ENCODE data around the gene GNPNAT1. TPM values are rescaled to one million over a fixed set of nuclear protein-coding genes. Genes with fewer than 3 reads are reported as not detected.

Gene GNPNAT1
- 10 to 100 TPM; 30.4 to 31.4 TPM for total RNA-seq

DNA sequence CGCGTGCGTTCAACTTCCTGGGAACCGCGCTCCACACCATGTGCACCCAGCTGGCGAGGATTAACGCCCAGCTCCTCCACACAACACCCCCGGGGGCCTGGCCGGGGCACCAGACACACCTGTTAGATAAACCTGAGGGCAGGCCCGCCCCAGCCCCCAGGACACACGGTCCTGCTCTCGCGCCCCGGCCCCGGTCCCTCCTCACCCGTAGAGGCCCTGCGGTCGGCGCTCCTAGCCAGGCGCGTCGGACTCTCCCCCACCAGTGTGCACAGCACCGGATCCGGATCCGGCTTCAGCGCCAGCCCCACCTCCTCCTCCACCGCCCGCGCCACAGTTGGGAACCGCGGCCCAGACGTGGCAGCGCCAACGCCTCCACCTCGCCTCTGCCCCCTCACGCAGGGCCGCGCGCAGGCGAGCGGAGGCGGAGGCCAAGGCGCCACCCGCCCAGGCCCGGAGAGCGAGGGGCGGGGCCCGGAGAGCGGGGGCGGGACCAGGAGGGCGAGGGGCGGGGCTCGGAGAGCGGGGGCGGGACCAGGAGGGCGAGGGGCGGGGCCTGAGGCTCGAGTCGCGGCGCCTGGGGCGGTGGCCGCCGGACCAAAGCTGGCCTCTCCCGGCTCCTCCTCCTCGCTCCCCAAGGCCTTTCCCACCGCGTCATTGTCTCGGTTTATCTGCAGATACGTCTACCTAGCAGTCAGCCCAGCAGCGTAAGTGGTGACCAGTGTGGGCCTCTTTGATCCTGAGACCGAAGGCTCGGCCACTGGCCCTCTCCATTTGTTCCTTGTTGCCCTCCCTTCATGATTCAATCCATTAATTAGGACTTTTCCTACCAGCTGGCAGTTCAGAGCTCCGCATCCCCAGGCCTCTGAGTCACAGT, at the start of gene GNPNAT1:
TSS of gene GNPNAT1 (minus strand) at position 385 of the 874 bp plus-strand sequence. CDS start 6,957 bp downstream, outside the sequence.
- intact Hi-C loops (cut with micrococcal nuclease): loop anchor here (1.0 to 2.0 kb wide), 4 partner anchors 49 to 239 kb away; partner anchors contain the start of genes GPR137C, PSMC6, STYX and TXNDC16

DNA sequence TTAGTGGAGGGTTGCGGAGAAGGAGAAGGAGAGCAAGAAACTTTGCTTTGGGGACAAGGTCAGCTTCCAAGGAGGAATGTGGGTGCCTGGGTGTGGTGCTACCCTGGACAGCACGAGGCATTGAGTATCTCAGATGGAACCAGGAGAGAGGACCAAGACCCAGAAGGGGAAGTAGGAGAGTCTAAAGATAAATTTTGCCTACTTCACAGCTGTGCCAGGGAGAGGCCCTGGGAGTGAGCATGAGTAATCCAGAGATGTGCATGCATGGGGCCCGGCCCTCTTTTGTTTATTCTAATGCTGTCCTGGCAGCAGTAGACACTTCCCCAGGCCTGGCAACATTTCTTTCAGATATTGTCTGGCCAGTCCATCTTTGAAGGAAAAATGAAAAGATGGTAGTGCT, 49.5 kb upstream of the GNPNAT1 start:
- H3K36me3 Mint-ChIP-seq: no peaks in the 10 kb centered on the region
- intact Hi-C loops (cut with micrococcal nuclease): no loop called here
- H3K4me1 Mint-ChIP-seq (ENCODE audit: low read depth): no peaks in the 10 kb centered on the region
- CTCF ChIA-PET: interaction anchor here (1.1 kb wide), 1 partner anchor 120 kb away, joined by 3 read pairs; no protein-coding TSS in a partner anchor
- no peaks in the 10 kb centered on the region for H3K27me3 Mint-ChIP-seq
- no peak overlapping the region for H3K27ac Mint-ChIP-seq
- POLR2A ChIA-PET: no interaction called here
- H3K9me3 Mint-ChIP-seq: no peaks in the 10 kb centered on the region
- H3K4me3 Mint-ChIP-seq: no peak overlapping the region
- DNase-seq: no peak

More for the DNA sequence above, at the start of gene GNPNAT1:
- H3K4me3 Mint-ChIP-seq: peak within 1 kb of the TSS; percentile 94
- ChIA-PET CTCF (interaction anchor here (0.8 kb wide), 1 partner anchor 264 kb away, joined by 3 read pairs; no protein-coding TSS in a partner anchor), POLR2A (interaction anchor here (0.6 kb wide), 2 partner anchors 15 to 33 kb away, joined by 3 to 4 read pairs; no protein-coding TSS in a partner anchor)
- peaks cover 1% of the 10 kb centered on the region for H3K36me3 Mint-ChIP-seq
- peaks cover 41% of the 10 kb centered on the region for H3K4me1 Mint-ChIP-seq (ENCODE audit: low read depth)
- peak; percentile 88 for DNase-seq
- no peaks in the 10 kb centered on the region for H3K27me3 Mint-ChIP-seq
- H3K9me3 Mint-ChIP-seq: peaks cover under 1% of the 10 kb centered on the region
- H3K27ac Mint-ChIP-seq: peak within 1 kb of the TSS; percentile 54

- intact Hi-C loops (cut with micrococcal nuclease): no loop called here
- CTCF ChIA-PET: no interaction called here
- POLR2A ChIA-PET: no interaction called here
- Mint-ChIP-seq H3K4me3 (no peak overlapping the region), H3K36me3 (no peaks in the 10 kb centered on the region), H3K9me3 (no peaks in the 10 kb centered on the region), H3K4me1 (ENCODE audit: low read depth) (no peaks in the 10 kb centered on the region), H3K27ac (no peak overlapping the region), H3K27me3 (peaks cover 2% of the 10 kb centered on the region)
- DNase-seq: no peak
These were observed 46.0 kb upstream of the GNPNAT1 start for GRCh38 chr14:52837451-52837850.

- CTCF ChIA-PET: no interaction called here
- no peak overlapping the region for H3K27ac Mint-ChIP-seq
- peaks cover 2% of the 10 kb centered on the region for H3K27me3 Mint-ChIP-seq
- no peaks in the 10 kb centered on the region for H3K9me3 Mint-ChIP-seq
- no peaks in the 10 kb centered on the region for H3K4me1 Mint-ChIP-seq (ENCODE audit: low read depth)
- intact Hi-C loops (cut with micrococcal nuclease): no loop called here
- no peak overlapping the region for H3K4me3 Mint-ChIP-seq
- POLR2A ChIA-PET: no interaction called here
- H3K36me3 Mint-ChIP-seq: no peaks in the 10 kb centered on the region
- DNase-seq: no peak
These were observed 44.7 kb upstream of the GNPNAT1 start for GRCh38 chr14:52836063-52836462.

- no peaks in the 10 kb centered on the region for H3K9me3 Mint-ChIP-seq
- no peaks in the 10 kb centered on the region for H3K4me1 Mint-ChIP-seq (ENCODE audit: low read depth)
- no peak overlapping the region for H3K27ac Mint-ChIP-seq
- peaks cover 4% of the 10 kb centered on the region for H3K27me3 Mint-ChIP-seq
- intact Hi-C loops (cut with micrococcal nuclease): no loop called here
- no peaks in the 10 kb centered on the region for H3K36me3 Mint-ChIP-seq
- ChIA-PET POLR2A (no interaction called here), CTCF (interaction anchor here (1.8 kb wide), 1 partner anchor 10 kb away, joined by 9 read pairs; no protein-coding TSS in a partner anchor)
- H3K4me3 Mint-ChIP-seq: no peak overlapping the region
- DNase-seq: no peak
These were observed 43.9 kb upstream of the GNPNAT1 start for GRCh38 chr14:52835122-52835903.

DNA sequence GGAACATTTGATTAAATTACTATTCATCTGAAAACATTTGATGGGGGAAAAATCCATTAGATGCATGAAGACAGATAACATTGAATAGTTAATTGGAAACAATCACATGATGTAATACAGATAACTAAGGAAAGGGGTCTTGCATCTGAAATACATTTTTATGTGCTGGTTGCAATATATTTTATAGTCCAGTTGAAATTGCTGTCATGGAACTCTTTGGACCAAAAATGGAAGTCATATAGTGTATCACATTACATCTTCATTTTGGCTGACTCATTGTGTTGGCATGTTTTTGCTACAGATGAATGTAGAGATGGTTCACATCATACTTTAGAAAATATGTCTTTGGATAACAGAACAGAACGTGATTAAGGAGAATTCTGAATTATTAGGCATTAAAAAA, 43.0 kb upstream of the GNPNAT1 start:
- H3K4me3 Mint-ChIP-seq: no peak overlapping the region
- no peaks in the 10 kb centered on the region for H3K4me1 Mint-ChIP-seq (ENCODE audit: low read depth)
- no peaks in the 10 kb centered on the region for H3K36me3 Mint-ChIP-seq
- POLR2A ChIA-PET: interaction anchor here (0.5 kb wide), 1 partner anchor 35 kb away, joined by 3 read pairs; no protein-coding TSS in a partner anchor
- no peak overlapping the region for H3K27ac Mint-ChIP-seq
- peaks cover 4% of the 10 kb centered on the region for H3K27me3 Mint-ChIP-seq
- DNase-seq: no peak
- intact Hi-C loops (cut with micrococcal nuclease): no loop called here
- no peaks in the 10 kb centered on the region for H3K9me3 Mint-ChIP-seq
- CTCF ChIA-PET: interaction anchor here (0.7 to 1.8 kb wide), 2 partner anchors 9 to 462 kb away, joined by 3 to 9 read pairs; no protein-coding TSS in a partner anchor

DNA sequence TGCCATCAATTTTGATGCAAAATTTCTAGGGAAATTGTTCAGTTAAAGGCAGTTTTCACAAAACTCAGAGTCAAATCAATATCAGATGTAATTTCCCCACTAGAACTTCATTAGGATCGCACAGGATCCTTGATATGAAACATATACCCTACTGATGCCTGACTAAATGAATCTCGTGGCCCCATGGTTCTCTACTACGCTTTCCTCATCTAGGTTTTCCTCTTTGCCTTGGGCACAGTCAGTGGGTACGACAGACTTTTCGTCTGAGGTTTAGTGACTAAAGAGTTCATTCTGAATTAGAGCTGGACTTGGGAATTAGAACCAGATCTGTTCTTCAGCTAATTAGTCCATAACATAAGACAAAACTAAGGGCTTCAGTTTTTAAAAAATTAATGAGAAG, 42.5 kb upstream of the GNPNAT1 start:
- DNase-seq: no peak
- H3K9me3 Mint-ChIP-seq: no peaks in the 10 kb centered on the region

GRCh38 chr14:52829527-52830185, 38.2 kb upstream of the GNPNAT1 start:
- Mint-ChIP-seq H3K4me1 (ENCODE audit: low read depth) (peaks cover 2% of the 10 kb centered on the region), H3K27me3 (peaks cover 5% of the 10 kb centered on the region), H3K27ac (no peak overlapping the region), H3K4me3 (no peak overlapping the region), H3K9me3 (no peaks in the 10 kb centered on the region), H3K36me3 (no peaks in the 10 kb centered on the region)
- ChIA-PET POLR2A (no interaction called here), CTCF (interaction anchor here (1.1 to 1.7 kb wide), 2 partner anchors 131 to 132 kb away, joined by 3 to 4 read pairs; no protein-coding TSS in a partner anchor)
- no peak for DNase-seq
- intact Hi-C loops (cut with micrococcal nuclease): no loop called here

More for the DNA sequence above, 42.5 kb upstream of the GNPNAT1 start:
- ChIA-PET POLR2A (no interaction called here), CTCF (interaction anchor here (0.6 to 1.8 kb wide), 3 partner anchors 9 to 472 kb away, joined by 3 to 9 read pairs (median 3); no protein-coding TSS in a partner anchor)
- H3K4me3 Mint-ChIP-seq: no peak overlapping the region
- H3K27ac Mint-ChIP-seq: no peak overlapping the region
- H3K27me3 Mint-ChIP-seq: peaks cover 4% of the 10 kb centered on the region
- no peaks in the 10 kb centered on the region for H3K4me1 Mint-ChIP-seq (ENCODE audit: low read depth)
- H3K36me3 Mint-ChIP-seq: no peaks in the 10 kb centered on the region
- intact Hi-C loops (cut with micrococcal nuclease): no loop called here

GRCh38 chr14:52827426-52827825, 36.0 kb upstream of the GNPNAT1 start:
- Mint-ChIP-seq H3K27me3 (peaks cover 5% of the 10 kb centered on the region), H3K27ac (no peak overlapping the region), H3K4me1 (ENCODE audit: low read depth) (peaks cover 5% of the 10 kb centered on the region), H3K9me3 (no peaks in the 10 kb centered on the region), H3K36me3 (no peaks in the 10 kb centered on the region), H3K4me3 (no peak overlapping the region)
- DNase-seq: no peak
- CTCF ChIA-PET: no interaction called here
- POLR2A ChIA-PET: no interaction called here
- intact Hi-C loops (cut with micrococcal nuclease): no loop called here

DNA sequence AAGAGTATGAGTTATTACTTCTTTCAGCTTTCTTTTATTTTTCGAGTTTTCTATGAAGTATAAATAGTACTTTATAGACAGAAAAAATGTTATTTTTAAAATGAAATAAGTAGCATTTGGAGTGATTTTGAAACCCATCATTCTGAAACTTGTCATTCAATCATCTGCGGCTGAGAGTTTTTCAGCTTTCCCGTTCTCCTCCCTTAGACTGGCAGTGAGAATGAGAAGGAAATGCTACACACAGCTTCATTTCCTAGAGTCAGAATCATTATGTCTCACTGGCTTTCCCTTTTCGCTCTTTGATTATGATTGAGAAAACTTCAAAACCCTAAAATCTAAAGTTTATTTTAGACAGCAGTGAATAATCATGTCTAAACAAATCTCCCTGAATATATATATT, 33.7 kb upstream of the GNPNAT1 start:
- no peaks in the 10 kb centered on the region for H3K9me3 Mint-ChIP-seq
- no peak overlapping the region for H3K27ac Mint-ChIP-seq
- peaks cover 5% of the 10 kb centered on the region for H3K4me1 Mint-ChIP-seq (ENCODE audit: low read depth)
- CTCF ChIA-PET: interaction anchor here (0.7 to 4.0 kb wide), 12 partner anchors 9 to 481 kb away, joined by 3 to 69 read pairs (median 4); no protein-coding TSS in a partner anchor
- no peaks in the 10 kb centered on the region for H3K36me3 Mint-ChIP-seq
- POLR2A ChIA-PET: interaction anchor here (0.6 to 0.8 kb wide), 2 partner anchors 79 to 124 kb away, joined by 4 to 5 read pairs; no protein-coding TSS in a partner anchor
- no peak overlapping the region for H3K4me3 Mint-ChIP-seq
- intact Hi-C loops (cut with micrococcal nuclease): loop anchor here (1.0 kb wide), 2 partner anchors 93 to 284 kb away; no protein-coding TSS in a partner anchor
- DNase-seq: peak; percentile 15
- peaks cover 3% of the 10 kb centered on the region for H3K27me3 Mint-ChIP-seq

DNA sequence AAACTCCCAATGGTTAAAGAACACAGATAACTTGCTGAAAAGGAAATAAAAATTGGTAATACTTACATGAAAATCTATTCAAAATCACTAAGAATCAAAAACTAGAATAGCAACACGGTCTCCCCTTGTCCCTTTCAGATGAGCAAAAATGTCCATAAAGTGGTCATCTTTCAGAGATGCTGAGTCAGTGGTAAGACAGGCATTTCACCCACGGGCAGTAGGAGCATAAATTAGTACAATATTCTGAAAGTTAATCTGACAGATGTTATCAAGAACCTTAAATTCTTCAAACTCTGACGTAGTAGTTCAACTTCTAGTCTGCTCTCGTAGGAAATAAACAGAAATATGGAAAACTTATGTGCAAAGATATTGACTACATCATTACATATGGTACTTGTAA, 33.1 kb upstream of the GNPNAT1 start:
- intact Hi-C loops (cut with micrococcal nuclease): no loop called here
- Mint-ChIP-seq H3K9me3 (no peaks in the 10 kb centered on the region), H3K4me1 (ENCODE audit: low read depth) (peaks cover 5% of the 10 kb centered on the region), H3K4me3 (no peak overlapping the region), H3K27me3 (peaks cover 3% of the 10 kb centered on the region), H3K36me3 (no peaks in the 10 kb centered on the region), H3K27ac (no peak overlapping the region)
- ChIA-PET CTCF (interaction anchor here (0.9 to 4.0 kb wide), 11 partner anchors 10 to 481 kb away, joined by 3 to 69 read pairs (median 4); no protein-coding TSS in a partner anchor), POLR2A (interaction anchor here (0.8 kb wide), 1 partner anchor 124 kb away, joined by 4 read pairs; no protein-coding TSS in a partner anchor)
- no peak for DNase-seq
